GM18505 (cell line): ENCODE data around the gene GHR.

Experiments used
- ATAC-seq: cut with Tn5 transposase; IDR thresholded peaks from one replicate; pipeline ENCODE4 v1.9.1; 2021; ENCODE audit not compliant: unreplicated experiment
- POLR2A ChIP-seq: IDR thresholded peaks from 4 replicates; pipeline ENCODE4 v1.6.1; 2011; ENCODE audit warnings: borderline replicate concordance; ENCODE audit not compliant: insufficient read depth, insufficient read length; ENCODE audit errors: extremely low read depth

The GHR gene

GRCh38 chr5:42515504-42515903 is 92.3 kb downstream of the GHR start:
- no peak for ATAC-seq

GRCh38 chr5:42516282-42517042 is 93.2 kb downstream of the GHR start:
- ATAC-seq: no peak
- no peak for TF ChIP-seq POLR2A

More at GRCh38 chr5:42515504-42515903, 92.3 kb downstream of the GHR start:
- no peak for TF ChIP-seq POLR2A

- TF ChIP-seq POLR2A: no peak
- ATAC-seq: no peak
These were observed 93.9 kb downstream of the GHR start for GRCh38 chr5:42517164-42517563.

GRCh38 chr5:42518595-42519221 is 95.5 kb downstream of the GHR start:
- TF ChIP-seq POLR2A: no peak
- no peak for ATAC-seq

GRCh38 chr5:42520203-42520602 is 97.0 kb downstream of the GHR start:
- ATAC-seq: no peak
- no peak for TF ChIP-seq POLR2A

GRCh38 chr5:42520957-42521356 is 97.7 kb downstream of the GHR start:
- no peak for ATAC-seq
- no peak for TF ChIP-seq POLR2A

GRCh38 chr5:42521406-42521805 is 98.2 kb downstream of the GHR start:
- no peak for ATAC-seq
- TF ChIP-seq POLR2A: no peak

- ATAC-seq: no peak
- TF ChIP-seq POLR2A: no peak
These were observed 99.5 kb downstream of the GHR start for GRCh38 chr5:42522783-42523182.

GRCh38 chr5:42526179-42526578 is 102.9 kb downstream of the GHR start:
- no peak for ATAC-seq
- TF ChIP-seq POLR2A: no peak

GRCh38 chr5:42531611-42532010 is 108.4 kb downstream of the GHR start:
- TF ChIP-seq POLR2A: no peak
- ATAC-seq: no peak

GRCh38 chr5:42542106-42542505 is 118.9 kb downstream of the GHR start:
- no peak for TF ChIP-seq POLR2A
- no peak for ATAC-seq

- TF ChIP-seq POLR2A: no peak
- no peak for ATAC-seq
These were observed 120.5 kb downstream of the GHR start for GRCh38 chr5:42543774-42544173.

- no peak for TF ChIP-seq POLR2A
These were observed 121.8 kb downstream of the GHR start for GRCh38 chr5:42545038-42545437.

GRCh38 chr5:42547141-42547540 is 123.9 kb downstream of the GHR start:
- no peak for ATAC-seq
- TF ChIP-seq POLR2A: no peak

More at GRCh38 chr5:42545038-42545437, 121.8 kb downstream of the GHR start:
- no peak for ATAC-seq

GRCh38 chr5:42547894-42548293 is 124.7 kb downstream of the GHR start:
- ATAC-seq: no peak
- no peak for TF ChIP-seq POLR2A

GRCh38 chr5:42552597-42552996 is 129.4 kb downstream of the GHR start:
- no peak for TF ChIP-seq POLR2A
- no peak for ATAC-seq
